K562 (cell line): ENCODE data around the gene CNTFR.

Experiments used
- BRCA1 ChIP-seq, 2 experiments: fragments of 450-650 bp in 1 of 2; sonication (generic) in 1 of 2; formaldehyde crosslinking in 1 of 2; IDR thresholded peaks; 2 replicates each; pipeline versions ENCODE4 v1.5.0 to v1.6.1; 2017 to 2020; ENCODE audit warnings: mild to moderate bottlenecking in 1 of 2, missing genetic modification reagents in 1 of 2
- CEBPB ChIP-seq: fragments of 450-650 bp; IDR thresholded peaks from 2 replicates; pipeline ENCODE4 v1.6.1; 2016; ENCODE audit warnings: missing genetic modification characterization, missing compliant biosample characterization
- CTCF ChIP-seq, 3 experiments: IDR thresholded peaks in 2 of 3; conservative IDR thresholded peaks in 1 of 3; 2 replicates each; pipeline ENCODE4 v1.5.1; 2011 to 2012; ENCODE audit warnings: low read length in 3 of 3, mild to moderate bottlenecking in 3 of 3, control low read depth in 2 of 3, improper control_type of control experiment in 1 of 3, inconsistent platforms in 1 of 3, low read depth in 1 of 3, mixed read lengths in 1 of 3, moderate library complexity in 1 of 3; ENCODE audit not compliant: insufficient read depth in 2 of 3
- PTBP1 ChIP-seq: fragments of 200-400 bp; formaldehyde crosslinking; IDR thresholded peaks from 2 replicates; pipeline ENCODE4 v1.6.1; 2017; ENCODE audit warnings: low read depth, low read length
- SMARCC2 ChIP-seq: fragments of 450-650 bp; IDR thresholded peaks from 2 replicates; pipeline ENCODE4 v1.6.1; 2017; ENCODE audit warnings: antibody characterized with exemption, moderate library complexity, mild to moderate bottlenecking, low read depth

GRCh38 chr9:34600908-34601307, 11.4 kb upstream of the CNTFR start:
- TF ChIP-seq SMARCC2: no peak
- TF ChIP-seq BRCA1 (IDR thresholded peaks at IDR 0.05): no peak
- no peak for TF ChIP-seq BRCA1 (CRISPR knock-in tag; IDR thresholded peaks at IDR 0.05)
- TF ChIP-seq CTCF (IDR thresholded peaks at IDR 0.05 in 2 of 3, conservative IDR thresholded peaks at IDR 0.05 in 1 of 3; ENCODE audit: insufficient read depth in 2 of 3, low read depth in 1 of 3, low read length in 3 of 3): no peak
- TF ChIP-seq CEBPB: no peak
- no peak for TF ChIP-seq PTBP1
